H9 (cell line): Measurements from ENCODE around the gene RAB22A. TPM values are rescaled to one million over a fixed set of nuclear protein-coding genes. Genes with fewer than 3 reads are reported as not detected.

Experiments used
- DNase-seq: peaks from one replicate; pipeline ENCODE4 v3.0.0-alpha.2; 2017
- H2AFZ ChIP-seq: one replicate; pipeline ENCODE4 v1.6.1; 2013; ENCODE audit warnings: mild to moderate bottlenecking, low read length, control low read depth, moderate library complexity
- H2AK5ac ChIP-seq: 2 replicates; pipeline ENCODE4 v1.6.1; 2013; ENCODE audit warnings: low read length, control low read depth, mixed read lengths; ENCODE audit not compliant: insufficient read length
- H2BK120ac ChIP-seq: one replicate; pipeline ENCODE4 v1.6.1; 2013; ENCODE audit warnings: low read depth, mild to moderate bottlenecking, low read length, control low read depth, inconsistent platforms; ENCODE audit not compliant: poor library complexity, severe bottlenecking
- H2BK12ac ChIP-seq: 2 replicates; pipeline ENCODE4 v1.6.1; 2013; ENCODE audit warnings: low read length, control low read depth, mixed read lengths, low read depth; ENCODE audit not compliant: insufficient read length
- H2BK15ac ChIP-seq: 2 replicates; pipeline ENCODE4 v1.6.1; 2013; ENCODE audit warnings: low read depth, low read length, control low read depth
- H2BK20ac ChIP-seq: one replicate; pipeline ENCODE4 v1.6.1; 2013; ENCODE audit warnings: low read depth, mild to moderate bottlenecking, low read length, control low read depth, inconsistent platforms; ENCODE audit not compliant: poor library complexity, severe bottlenecking
- H2BK5ac ChIP-seq: 2 replicates; pipeline ENCODE4 v1.6.1; 2013; ENCODE audit warnings: low read length, control low read depth, mixed read lengths; ENCODE audit not compliant: insufficient read length
- H3K14ac ChIP-seq: 2 replicates; pipeline ENCODE4 v1.6.1; 2013; ENCODE audit warnings: low read length, control low read depth; ENCODE audit not compliant: insufficient read depth
- H3K18ac ChIP-seq: 2 replicates; pipeline ENCODE4 v1.6.1; 2013; ENCODE audit warnings: low read depth, mild to moderate bottlenecking, mixed read lengths, low read length, control low read depth; ENCODE audit not compliant: insufficient read length
- H3K23ac ChIP-seq: 2 replicates; pipeline ENCODE4 v1.6.1; 2013; ENCODE audit warnings: low read length, control low read depth, mixed read lengths, low read depth; ENCODE audit not compliant: insufficient read length
- H3K23me2 ChIP-seq: 2 replicates; pipeline ENCODE4 v1.6.1; 2013; ENCODE audit warnings: low read depth, mild to moderate bottlenecking, mixed read lengths, low read length, control low read depth; ENCODE audit not compliant: insufficient read length, poor library complexity, severe bottlenecking
- H3K27ac ChIP-seq: 2 replicates; pipeline ENCODE4 v1.5.1; 2013; ENCODE audit warnings: low read length, control low read depth, mixed read lengths, low read depth; ENCODE audit not compliant: insufficient read length
- H3K27me3 ChIP-seq: 2 replicates; pipeline ENCODE4 v1.6.1; 2013; ENCODE audit warnings: low read length, control low read depth, inconsistent platforms; ENCODE audit not compliant: insufficient read depth
- H3K4ac ChIP-seq: 2 replicates; pipeline ENCODE4 v1.6.1; 2013; ENCODE audit warnings: low read depth, mild to moderate bottlenecking, control low read depth, inconsistent platforms, low read length, moderate library complexity
- H3K4me1 ChIP-seq: 2 replicates; pipeline ENCODE4 v1.6.1; 2013; ENCODE audit warnings: low read length, control low read depth, inconsistent platforms; ENCODE audit not compliant: insufficient read depth
- H3K4me2 ChIP-seq: 2 replicates; pipeline ENCODE4 v1.6.1; 2013; ENCODE audit warnings: low read length, control low read depth, mixed read lengths; ENCODE audit not compliant: insufficient read length, insufficient read depth
- H3K56ac ChIP-seq: 2 replicates; pipeline ENCODE4 v1.6.1; 2013; ENCODE audit warnings: low read depth, mild to moderate bottlenecking, mixed read lengths, low read length, control low read depth; ENCODE audit not compliant: insufficient read length
- H3K79me1 ChIP-seq: 2 replicates; pipeline ENCODE4 v1.6.1; 2013; ENCODE audit warnings: low read depth, mild to moderate bottlenecking, moderate library complexity, low read length, control low read depth, inconsistent platforms; ENCODE audit not compliant: insufficient read depth, poor library complexity, severe bottlenecking
- H3K79me2 ChIP-seq: 2 replicates; pipeline ENCODE4 v1.6.1; 2013; ENCODE audit warnings: low read length, control low read depth, inconsistent platforms; ENCODE audit not compliant: insufficient read depth
- H3K9ac ChIP-seq: 2 replicates; pipeline ENCODE4 v1.6.1; 2013; ENCODE audit warnings: low read length, control low read depth, mixed read lengths; ENCODE audit not compliant: insufficient read length; ENCODE audit errors: extremely low read depth
- H3K9me3 ChIP-seq: one replicate; pipeline ENCODE4 v1.6.1; 2013; ENCODE audit warnings: low read depth, low read length, inconsistent platforms; ENCODE audit not compliant: control insufficient read depth
- H3T11ph ChIP-seq: one replicate; pipeline ENCODE4 v1.6.1; 2013; ENCODE audit warnings: mild to moderate bottlenecking, low read length, control low read depth, inconsistent platforms
- H4K20me1 ChIP-seq: one replicate; pipeline ENCODE4 v1.6.1; 2013; ENCODE audit not compliant: control insufficient read depth, insufficient read length, insufficient read depth
- H4K5ac ChIP-seq: 2 replicates; pipeline ENCODE4 v1.6.1; 2013; ENCODE audit warnings: low read depth, mild to moderate bottlenecking, mixed read lengths, low read length, control low read depth; ENCODE audit not compliant: insufficient read length
- H4K8ac ChIP-seq: replicated peaks from 2 replicates; pipeline ENCODE4 v1.6.1; 2013; ENCODE audit warnings: low read length, control low read depth, mixed read lengths, low read depth; ENCODE audit not compliant: insufficient read length
- H4K91ac ChIP-seq: 2 replicates; pipeline ENCODE4 v1.6.1; 2013; ENCODE audit warnings: low read depth, mild to moderate bottlenecking, moderate library complexity, mixed read lengths, low read length, control low read depth; ENCODE audit not compliant: insufficient read length
- H3K27ac Mint-ChIP-seq, 3 experiments: 2 replicates in 2 of 3; 3 replicates in 1 of 3; pipeline ENCODE4 v1.8.0; 2020 to 2021; ENCODE audit warnings: mixed read lengths in 3 of 3, mild to moderate bottlenecking in 1 of 3, moderate library complexity in 1 of 3
- H3K27me3 Mint-ChIP-seq: 2 replicates; pipeline ENCODE4 v1.8.0; 2021; ENCODE audit warnings: low read depth, mild to moderate bottlenecking, moderate library complexity, mixed read lengths
- H3K36me3 Mint-ChIP-seq, 3 experiments: 2 replicates in 2 of 3; 3 replicates in 1 of 3; pipeline ENCODE4 v1.8.0; 2020 to 2021; ENCODE audit warnings: low read depth in 3 of 3, mixed read lengths in 3 of 3; ENCODE audit not compliant: insufficient read depth in 1 of 3
- H3K4me1 Mint-ChIP-seq, 2 experiments: 2 replicates each; pipeline ENCODE4 v1.8.0; 2020; ENCODE audit warnings: mixed read lengths in 2 of 2
- H3K4me3 Mint-ChIP-seq, 2 experiments: 2 replicates in 1 of 2; 3 replicates in 1 of 2; pipeline ENCODE4 v1.8.0; 2020 to 2021; ENCODE audit warnings: mild to moderate bottlenecking in 2 of 2, mixed read lengths in 2 of 2, moderate library complexity in 1 of 2
- H3K9me3 Mint-ChIP-seq, 2 experiments: 2 replicates in 1 of 2; 3 replicates in 1 of 2; pipeline ENCODE4 v1.8.0; 2020; ENCODE audit warnings: mild to moderate bottlenecking in 2 of 2, mixed read lengths in 2 of 2, moderate library complexity in 1 of 2
- CTCF ChIP-seq: fragments of 200-600 bp; sonication (generic); conservative IDR thresholded peaks from 3 replicates; pipeline ENCODE4 v1.8.0; 2021; ENCODE audit warnings: antibody characterized with exemption, mild to moderate bottlenecking
- WGBS: extraction: QIAGEN DNeasy Blood & Tissue Kit; methylation state at CpG from one replicate; pipeline ENCODE4 v1.1.7; 2013; ENCODE audit warnings: missing lambda C conversion rate, low lambda C conversion rate, mixed read lengths; ENCODE audit not compliant: insufficient read length; ENCODE audit errors: extremely low coverage; 5-methylcytosine and 5-hydroxymethylcytosine counted together
- total RNA-seq: library from RNA; stranded (reverse); gene quantifications from 2 replicates; pipeline ENCODE4 v1.2.1, GENCODE V29; 2021

Gene RAB22A
- total RNA-seq, 1 experiment from 2014 or later = 6.3 TPM

- H3K9me3 Mint-ChIP-seq = peaks cover 0 to 4% of the 10 kb centered on the region in 2 experiments; a peak in 1 of 5 replicates
- WGBS = no CpG with 5 or more reads among the region's 4 CpGs
- Histone ChIP-seq H3K18ac (no peak overlapping the region), H3K9ac (no peak overlapping the region), H3K4me1 (no peaks in the 10 kb centered on the region), H2BK120ac (no peak overlapping the region), H3K79me2 (no peaks in the 10 kb centered on the region), H2BK5ac (no peak overlapping the region), H3K23me2 (no peaks in the 10 kb centered on the region), H3K4ac (no peak overlapping the region), H3K27me3 (no peaks in the 10 kb centered on the region), H2AK5ac (no peak overlapping the region), H3K27ac (no peak overlapping the region), H3K9me3 (no peaks in the 10 kb centered on the region), H4K8ac (no peak overlapping the region), H3K79me1 (no peaks in the 10 kb centered on the region), H2BK15ac (no peak overlapping the region), H2AFZ (no peak overlapping the region), H4K20me1 (no peaks in the 10 kb centered on the region), H3T11ph (no peak overlapping the region), H3K56ac (no peak overlapping the region), H4K5ac (no peak overlapping the region), H2BK20ac (no peak overlapping the region), H3K23ac (no peak overlapping the region), H2BK12ac (no peak overlapping the region), H4K91ac (no peak overlapping the region), H3K4me2 (no peak overlapping the region), H3K14ac (no peak overlapping the region)
- peaks cover 13 to 17% (median 14%) of the 10 kb centered on the region in 3 experiments; a peak in 6 of 7 replicates for H3K36me3 Mint-ChIP-seq
- no peak overlapping the region for H3K4me3 Mint-ChIP-seq
- no peak for TF ChIP-seq CTCF
- DNase-seq = no peak
- H3K27me3 Mint-ChIP-seq = no peaks in the 10 kb centered on the region
- H3K27ac Mint-ChIP-seq = no peak overlapping the region
- H3K4me1 Mint-ChIP-seq = peaks cover 3 to 5% of the 10 kb centered on the region in 2 experiments; a peak in 3 of 4 replicates
Measured at GRCh38 chr20:58321205-58321604, 11.7 kb downstream of the RAB22A start.
